Suppressor macrophage (primary cell): ENCODE data around the gene RTN4RL1.
"Not testable (repeated sequence)": the region's sequence is repeated elsewhere in the genome, so short reads cannot be mapped to it uniquely, and the experiment has no call there.

Experiments used
- DNase-seq, 4 experiments: peaks; one replicate each; pipeline ENCODE4 v3.0.0-alpha.2; 2020 to 2022

Gene RTN4RL1

DNA sequence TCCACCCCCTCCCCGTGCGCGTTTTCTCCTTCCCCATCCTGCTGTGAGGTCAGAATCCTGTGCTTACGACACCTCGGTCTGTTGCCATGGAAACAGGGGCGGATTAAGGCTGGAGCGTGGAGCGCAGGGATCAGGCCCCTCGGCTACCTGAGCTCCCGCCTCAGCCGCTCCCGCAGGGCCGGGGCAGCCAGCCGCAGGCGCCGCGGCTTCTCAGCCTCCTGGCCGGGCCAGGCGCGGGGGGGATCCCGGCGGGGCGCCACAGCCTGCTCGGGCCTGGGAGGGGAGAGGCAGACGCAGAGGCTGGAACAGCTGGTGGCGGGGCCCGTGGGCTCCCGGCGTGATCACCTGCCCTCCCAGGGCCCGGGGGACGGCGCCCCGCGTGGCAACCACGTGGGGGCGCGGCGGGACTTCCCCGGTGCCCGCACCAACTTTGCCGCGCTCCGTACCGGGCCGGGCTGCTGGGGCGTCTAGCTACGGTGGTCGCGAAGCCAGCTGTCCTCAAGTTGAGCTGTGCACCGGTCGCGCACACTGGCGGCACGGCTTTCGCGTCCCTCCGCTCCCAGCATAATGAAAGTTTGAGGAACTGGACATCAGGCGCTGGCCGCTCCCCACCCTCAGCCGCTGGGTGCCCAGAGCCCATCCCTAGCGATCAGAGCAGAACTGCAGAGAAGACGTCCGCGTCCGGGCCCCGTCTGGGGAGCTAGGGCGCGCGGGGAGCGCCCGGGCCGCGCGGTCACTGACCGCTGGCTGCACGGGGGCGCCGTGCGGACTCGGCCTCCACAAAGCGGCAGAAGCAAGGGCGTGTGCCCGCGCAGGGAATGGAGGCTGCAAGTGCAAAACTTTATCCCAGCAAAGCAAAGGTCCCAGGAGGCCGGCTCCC is 1.2 kb downstream of the RTN4RL1 start:
- peak; percentile 69 to 79 (median 77) for DNase-seq

DNA sequence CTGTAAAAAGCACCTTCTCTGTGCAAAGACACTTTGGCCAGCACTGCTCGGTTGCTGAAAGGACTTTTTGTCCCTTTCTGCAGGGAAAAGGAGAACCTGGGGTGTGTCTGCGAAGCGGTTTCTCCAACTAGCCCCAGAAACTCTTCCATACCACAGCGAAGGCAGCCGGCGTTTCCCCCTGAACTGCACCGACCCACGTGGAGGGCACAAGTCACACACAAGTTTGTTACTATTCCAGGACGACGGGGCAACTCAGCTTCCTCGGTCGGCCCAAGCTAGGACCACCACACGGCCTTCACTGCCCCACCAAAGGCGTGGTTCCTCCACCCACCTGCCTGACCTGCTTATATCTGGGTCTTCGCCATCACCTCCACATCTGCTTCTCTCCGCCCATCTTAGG is 1.9 kb downstream of the RTN4RL1 start:
- DNase-seq, result peak in 1 of 4 experiments; percentile 14

DNA sequence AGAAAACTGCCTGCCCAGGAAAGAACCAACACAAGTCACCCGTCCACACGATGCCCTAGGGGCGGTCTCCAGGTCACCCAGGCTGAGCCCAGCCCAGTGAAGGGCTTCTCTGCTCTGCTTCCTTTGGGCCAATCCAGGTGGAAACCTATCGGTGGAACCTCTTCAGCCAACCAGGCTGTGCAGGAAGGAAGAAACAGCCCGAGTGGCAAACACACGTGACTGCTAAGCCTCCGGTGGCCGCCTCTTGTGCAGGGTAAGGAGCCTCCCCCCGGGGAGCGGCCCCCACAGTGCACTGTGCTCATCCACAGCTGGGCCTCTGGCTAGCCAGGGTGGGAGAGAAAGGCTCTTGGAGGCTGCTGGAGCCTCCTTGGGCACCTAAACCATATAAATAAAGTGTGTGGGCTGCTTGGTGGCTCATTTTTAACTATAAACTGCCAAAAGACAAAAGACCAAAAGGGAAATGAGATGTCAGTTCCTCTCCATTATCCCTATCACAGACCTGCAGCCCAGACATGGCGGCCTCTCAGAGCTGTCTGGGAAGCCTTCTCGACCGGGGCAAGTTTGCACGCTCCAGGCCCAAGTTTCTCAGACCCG is 2.4 kb downstream of the RTN4RL1 start:
- no peak for DNase-seq

DNA sequence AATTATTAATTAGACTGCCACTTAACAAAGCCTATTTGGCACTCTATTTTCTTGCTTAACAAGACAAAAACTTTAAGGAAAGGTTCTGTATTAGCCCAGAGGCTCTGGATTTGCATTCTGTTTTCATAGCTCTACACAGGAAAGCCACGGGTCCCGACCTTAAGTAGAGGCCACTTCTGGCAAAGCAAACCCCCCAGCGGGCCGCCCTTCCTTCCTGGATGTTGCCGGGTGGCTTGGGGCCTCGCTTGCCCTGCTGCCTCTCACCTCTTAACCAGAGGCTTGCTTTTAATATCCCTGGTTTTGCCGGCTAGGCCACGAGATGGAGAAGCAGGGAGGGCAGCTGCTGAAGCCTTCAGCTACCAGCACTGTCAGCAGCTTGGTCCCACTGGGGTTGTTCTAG is 4.4 kb downstream of the RTN4RL1 start:
- no peak for DNase-seq

DNA sequence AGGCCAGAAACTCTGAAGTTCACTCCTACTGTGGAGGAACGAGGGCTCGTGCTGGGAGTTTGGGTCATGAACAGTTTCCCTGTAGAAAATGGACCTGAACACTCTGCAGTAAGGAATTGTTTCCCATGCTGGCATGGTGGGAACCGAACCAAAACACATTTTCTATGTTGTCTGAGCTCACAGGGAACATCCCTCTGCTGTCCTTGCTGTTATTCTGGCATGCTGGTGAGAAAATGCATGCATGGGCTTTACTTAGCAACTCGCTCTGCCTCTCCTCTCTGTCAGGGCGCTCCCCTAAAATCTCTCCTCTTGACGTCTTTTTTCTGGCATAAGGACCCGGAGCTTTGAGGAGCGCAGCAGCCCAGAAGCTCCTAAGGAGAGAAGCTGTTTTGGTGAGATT is 5.4 kb downstream of the RTN4RL1 start:
- DNase-seq, result no peak

DNA sequence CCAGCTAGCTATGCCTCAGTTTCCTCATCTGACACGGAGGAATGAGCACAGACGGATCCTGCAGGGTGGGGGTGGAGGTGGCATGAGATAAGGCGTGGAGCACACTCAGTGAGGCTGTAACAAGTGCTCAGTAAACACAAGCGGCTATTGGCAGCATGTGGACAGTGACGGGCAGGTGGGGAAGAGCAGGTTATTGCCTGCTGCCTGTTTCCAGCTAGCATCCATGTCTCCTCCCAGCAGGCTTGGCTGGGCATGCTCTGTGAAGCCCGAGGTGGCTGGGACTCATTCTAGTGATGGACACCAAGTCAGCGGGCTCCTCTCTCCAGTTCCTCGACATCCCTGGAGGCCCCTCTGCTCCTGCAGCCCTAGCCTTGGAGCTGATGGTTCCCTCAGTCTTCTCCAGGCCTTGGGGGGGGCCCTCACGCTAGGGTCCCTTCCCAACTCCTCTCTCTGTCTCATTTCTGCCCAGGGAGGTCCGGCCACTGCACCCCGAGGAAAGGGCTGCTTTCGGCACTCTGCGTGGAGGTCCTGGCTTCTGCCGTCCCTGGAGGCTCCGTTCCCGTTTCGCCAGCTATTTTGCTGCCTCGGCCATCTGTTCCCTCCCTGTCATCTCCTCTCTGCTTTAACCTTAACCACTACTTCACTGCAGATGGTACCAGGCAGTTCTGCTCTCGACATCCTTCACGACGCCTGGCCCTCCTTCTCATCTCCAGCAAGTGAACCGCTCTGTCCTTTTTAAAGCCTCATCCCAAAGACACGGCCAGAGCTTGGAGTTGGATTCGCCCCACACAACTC is 6.2 kb downstream of the RTN4RL1 start:
- no peak for DNase-seq

DNA sequence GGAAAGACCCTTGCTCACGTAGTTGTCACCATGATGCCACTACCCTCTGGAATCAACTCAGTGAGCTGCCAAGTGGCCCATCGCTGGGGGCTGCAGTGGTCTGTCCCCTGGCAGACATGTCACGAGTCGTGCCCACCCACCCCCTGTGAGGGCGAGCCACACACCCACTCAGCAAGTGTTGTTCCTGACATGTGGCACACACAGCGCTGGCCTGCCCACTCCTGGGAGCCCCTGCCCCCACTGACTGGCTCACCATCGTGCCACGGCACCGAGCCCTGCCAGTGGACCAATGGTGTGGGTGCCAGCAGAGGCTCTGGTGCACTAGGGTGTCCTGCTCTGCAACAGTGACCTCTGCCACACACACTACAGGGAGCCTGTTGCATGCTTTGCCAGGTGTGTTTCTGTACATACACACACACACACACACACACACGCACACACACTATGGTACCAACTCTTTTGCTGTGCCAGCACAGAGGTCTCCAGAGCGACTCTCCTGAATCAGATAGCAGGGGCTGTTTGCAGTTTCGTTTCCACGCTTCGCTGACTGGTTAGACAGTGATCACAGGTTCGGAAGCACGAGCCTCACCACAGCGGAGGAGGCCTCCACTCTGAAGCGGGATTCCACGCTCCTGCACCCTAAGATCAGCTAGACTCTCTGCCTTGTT is 7.7 kb downstream of the RTN4RL1 start:
- no peak for DNase-seq

DNA sequence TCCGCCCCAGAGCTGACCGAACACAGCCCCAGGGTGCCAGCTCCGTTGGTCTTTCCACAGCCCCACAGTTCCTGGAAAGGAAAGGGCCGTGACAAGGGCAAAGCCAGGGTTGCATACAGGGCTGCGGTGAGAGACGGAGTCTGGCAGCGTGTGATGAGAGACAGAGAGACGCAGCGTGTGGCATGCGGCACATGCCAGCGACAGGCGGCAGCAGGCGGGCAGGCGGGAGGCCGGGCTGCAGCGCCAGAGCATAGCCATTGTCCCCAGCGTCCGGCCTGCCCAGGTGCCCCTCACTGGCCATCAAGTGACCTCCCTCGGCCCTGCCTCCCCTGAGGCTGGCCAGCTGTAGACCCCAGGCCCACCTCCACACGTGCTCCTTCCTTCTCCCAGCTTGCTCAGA is 8.6 kb downstream of the RTN4RL1 start:
- no peak for DNase-seq

DNA sequence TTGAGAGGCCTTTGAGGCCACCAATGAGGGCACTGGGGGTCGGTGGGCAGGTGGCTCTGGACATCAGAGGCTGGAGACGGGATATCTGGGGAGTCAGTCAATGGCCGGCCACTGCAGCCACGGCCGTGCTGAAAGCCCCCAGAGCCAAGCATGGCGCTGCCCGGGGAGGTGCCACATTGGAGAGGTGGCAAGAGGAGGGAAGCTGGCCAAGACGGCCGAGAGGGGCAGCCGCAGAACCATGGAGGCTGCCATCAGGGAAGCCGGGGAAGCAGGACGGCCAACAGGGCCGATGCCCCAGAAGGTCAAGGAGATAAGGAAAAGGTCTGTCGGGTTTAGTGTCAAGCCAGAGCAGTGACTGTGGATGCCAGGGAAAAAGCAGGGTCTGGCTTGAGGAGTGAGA is 9.8 kb downstream of the RTN4RL1 start:
- DNase-seq, result no peak

DNA sequence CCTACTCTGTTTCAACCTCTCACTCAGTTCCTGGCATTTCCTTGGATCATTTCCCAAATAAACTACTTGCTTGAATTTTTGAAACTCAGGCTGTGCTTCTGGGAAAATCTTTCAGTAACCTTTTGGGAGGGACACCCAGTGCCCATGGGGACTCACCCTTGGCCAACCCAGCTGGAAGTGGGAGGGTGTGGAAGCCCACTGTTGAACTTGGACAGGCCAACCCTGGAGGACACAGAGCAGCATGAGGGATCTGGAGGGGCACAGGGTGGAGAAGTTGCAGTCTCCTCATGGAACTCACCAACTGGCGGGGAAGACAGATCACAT is 11.2 kb downstream of the RTN4RL1 start:
- DNase-seq, result no peak

DNA sequence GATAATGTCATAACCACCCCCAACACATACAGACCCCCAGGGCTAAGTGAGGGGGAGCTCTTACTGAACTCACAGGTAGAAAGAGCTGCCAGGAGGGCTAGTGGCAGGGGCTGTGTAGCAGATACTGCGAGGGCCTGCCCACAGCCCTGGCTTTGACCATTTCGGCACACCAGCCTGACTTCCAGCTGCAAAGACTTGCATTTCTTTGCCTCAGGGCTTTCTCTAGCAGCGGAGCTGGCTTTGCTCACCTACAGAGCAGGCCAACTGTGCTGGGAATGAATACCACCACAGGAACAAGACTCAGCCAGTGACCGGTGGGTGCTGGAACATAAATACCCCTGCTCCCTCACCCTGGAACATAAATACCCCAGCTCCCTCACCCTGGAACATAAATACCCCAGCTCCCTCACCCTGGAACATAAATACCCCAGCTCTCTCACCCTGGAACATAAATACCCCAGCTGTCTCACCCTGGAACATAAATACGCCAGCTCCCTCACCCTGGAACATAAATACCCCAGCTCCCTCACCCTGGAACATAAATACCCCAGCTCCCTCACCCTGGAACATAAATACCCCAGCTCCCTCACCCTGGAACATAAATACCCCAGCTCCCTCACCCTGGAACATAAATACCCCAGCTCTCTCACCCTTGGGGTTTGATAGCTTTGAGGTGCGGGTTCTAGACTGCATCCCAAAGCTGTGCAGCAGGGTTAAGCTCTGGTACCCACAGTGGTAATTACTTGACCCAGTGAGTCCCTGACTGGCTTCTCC is 11.7 kb downstream of the RTN4RL1 start:
- DNase-seq, result not testable (repeated sequence)

DNA sequence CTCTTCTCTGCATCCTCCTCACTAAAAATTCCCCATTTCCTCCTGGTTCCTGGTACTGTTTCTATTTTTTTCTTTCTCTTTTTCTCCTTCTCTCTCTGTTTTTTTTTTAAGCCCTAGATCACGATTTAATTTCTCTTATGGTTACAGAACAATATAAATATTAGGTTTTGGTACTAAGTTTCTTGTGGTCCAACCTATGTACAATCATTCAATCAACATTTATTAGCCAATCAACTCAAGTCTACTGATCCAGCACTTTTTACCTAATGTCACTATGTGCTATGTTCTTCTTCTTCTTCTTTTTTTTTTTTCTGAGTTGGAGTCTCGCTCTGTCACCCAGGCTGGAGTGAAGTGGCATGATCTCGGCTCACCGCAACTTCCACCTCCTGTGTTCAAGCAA is 12.6 kb downstream of the RTN4RL1 start:
- no peak for DNase-seq

DNA sequence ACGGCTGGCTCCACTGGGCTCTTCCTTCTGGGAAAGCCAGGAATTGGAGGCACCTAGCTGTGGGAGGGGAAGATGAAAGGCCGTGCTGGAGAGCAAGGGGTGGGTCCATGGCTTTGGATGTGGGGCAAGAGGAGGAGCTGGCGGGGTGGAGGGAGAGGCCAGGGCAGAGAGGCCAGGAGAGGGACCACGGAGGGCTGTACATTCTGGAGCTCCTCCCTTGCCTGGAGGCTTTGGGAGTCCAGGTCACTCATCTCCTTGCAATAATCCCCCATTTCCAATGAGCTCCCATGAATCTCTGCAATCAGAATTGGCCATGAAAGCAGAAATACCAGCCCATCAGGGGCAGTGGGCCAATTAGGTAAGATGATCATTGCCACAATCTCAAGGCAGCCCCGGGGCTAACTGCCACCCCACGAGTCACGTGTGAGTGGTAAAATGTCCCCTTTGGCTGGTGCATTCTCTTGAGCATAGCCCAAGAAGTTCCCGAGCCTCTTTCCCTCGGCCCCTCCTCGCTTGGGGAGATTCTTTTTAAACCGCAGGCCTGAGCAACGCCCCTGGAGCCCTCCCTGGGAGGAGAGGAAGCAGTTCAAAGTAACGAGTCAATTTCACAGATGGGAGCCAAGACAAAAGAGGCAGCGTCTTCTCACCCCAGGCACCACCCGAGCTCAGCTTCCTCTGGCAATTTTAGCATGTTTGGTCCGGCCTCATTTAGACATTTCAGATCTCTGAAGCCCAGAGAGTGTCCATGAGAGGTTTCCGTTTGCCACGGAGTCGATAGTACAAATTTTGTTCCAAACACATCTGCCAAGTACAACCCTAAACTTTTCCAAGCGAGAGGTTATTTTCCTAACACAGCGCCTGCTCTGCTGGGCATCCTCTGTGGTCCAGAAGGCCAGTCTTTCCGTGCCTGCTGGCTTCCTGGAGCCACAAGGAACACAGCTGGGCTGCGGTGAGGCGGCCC is 13.4 kb downstream of the RTN4RL1 start:
- peak in 1 of 4 experiments; percentile 10 for DNase-seq

DNA sequence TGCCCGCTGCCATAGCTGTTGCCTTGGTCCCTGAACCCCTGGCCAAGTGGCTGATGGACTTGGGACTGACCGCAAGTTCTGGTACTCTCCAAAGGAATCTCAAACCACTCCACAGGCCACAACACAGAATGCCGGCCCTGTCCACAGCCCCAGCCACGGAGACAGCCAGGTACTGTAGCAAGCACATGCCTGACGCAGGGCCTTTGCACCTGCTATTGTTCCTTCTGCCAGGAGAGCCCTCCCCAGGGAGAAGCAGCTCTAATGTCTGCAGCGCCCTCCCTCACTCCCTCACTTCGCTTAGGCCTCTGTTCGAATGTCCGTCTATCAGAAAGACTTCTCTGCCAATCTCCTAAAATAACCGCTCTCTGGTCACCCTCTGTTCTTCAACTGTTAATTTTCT is 15.4 kb downstream of the RTN4RL1 start:
- DNase-seq, result no peak

DNA sequence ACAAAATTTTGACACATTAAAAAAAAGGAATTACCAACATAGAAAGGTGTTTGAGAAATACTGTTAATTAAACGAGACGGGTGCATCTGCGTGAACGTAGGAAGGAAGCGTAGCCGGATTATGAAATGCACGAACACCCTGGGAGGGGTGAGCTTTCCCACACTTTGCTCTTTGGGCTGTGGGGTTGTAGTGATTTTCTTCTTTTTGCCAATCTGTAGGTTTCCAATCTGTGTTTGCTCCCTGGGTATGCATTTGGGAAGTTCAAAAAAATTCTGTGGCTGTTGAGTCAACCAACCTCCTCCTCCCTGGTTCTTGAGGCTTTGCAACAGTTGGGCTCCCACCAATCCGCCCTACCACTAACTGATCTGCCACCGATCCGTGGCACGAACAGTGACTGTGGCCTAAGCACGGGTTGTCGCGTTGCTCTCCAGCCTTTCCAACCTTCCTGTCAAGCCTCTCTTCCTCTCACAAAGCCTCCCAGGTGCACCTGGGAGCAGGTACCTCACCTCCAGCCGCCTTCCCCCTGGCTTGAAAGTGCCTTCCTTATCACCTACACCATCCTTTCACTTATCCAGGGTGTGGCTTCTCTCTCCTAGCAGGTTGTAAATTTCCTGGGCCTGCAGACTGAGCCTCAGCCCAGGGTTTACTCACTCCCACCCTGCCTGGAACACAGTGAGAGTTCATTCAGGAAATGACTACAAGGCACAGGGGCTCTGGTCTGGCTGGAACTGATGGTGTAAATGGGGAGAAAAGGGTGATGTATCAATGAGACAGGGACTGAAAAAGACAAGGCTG is 16.6 kb downstream of the RTN4RL1 start:
- peak in 2 of 4 experiments; percentile 11 to 15 for DNase-seq

DNA sequence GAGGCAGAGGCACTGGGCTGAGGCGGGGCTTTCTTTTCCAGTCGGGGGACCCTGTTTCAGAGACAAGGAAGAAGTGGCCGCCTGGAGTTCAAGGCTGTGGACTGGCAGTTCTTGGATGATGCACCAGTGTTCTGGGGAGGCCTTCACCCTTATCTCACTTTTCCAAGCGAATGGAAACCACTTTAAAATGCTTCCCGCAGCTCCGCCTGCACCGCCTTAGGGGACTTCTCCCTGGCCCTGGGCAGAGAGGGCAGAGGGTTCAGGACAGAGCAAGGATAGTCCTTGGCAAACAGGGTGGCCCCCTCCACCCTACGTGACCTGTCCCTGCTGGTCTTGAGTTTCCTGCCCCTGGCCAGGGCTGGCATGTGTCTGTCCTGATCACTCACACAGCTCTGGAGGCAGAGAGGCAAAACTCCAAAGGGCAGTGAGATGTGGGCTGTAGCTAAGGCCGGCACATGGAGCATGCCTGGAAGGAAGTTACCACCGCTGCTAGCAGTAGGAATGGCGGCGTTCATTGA is 20.6 kb downstream of the RTN4RL1 start:
- no peak for DNase-seq

DNA sequence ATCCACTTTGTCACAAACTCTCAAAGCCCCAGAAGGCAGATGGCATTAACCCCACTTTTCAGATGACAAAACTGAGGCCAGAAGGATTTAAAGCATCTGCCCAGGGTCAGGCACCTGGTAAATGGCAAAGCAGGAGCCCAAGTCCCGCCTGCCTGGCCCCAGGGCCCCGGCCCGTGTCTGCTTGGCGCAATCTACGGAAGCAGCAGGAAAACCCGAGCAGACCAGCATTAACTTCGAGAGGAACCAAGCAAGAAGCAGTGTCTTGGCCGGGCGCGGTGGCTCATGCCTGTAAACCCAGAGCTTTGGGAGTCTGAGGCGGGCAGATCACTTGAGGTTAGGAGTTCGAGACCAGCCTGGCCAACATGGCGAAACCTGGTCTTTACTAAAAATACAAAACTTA is 21.6 kb downstream of the RTN4RL1 start:
- no peak for DNase-seq

DNA sequence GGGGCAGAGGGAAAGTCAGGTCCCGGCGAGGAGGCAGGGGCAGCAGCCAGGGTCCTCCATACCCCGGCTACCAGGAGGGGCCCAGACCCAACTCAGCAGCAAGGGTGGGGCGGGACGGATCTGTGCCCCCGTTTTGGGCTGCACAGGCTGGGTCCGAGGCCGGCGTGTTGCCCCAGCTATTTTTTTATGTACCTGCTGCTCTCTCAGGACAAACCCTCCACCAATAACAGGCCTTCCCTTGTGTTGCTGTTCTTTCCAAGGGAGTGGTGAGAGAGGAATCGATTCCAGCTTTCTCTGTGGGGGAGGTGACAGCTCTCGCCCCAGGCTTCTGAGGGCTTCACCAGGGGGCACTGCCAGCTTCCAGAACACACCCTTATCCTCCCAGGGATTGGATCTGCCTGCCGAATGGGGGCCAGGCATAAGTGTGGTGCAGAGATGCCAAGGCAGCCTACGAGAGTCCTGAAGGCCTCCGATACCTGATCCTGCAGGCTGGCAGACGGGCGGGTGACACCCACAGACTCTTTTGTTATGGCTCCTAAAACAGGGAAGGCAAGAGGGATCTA is 22.3 kb downstream of the RTN4RL1 start:
- DNase-seq, result no peak

DNA sequence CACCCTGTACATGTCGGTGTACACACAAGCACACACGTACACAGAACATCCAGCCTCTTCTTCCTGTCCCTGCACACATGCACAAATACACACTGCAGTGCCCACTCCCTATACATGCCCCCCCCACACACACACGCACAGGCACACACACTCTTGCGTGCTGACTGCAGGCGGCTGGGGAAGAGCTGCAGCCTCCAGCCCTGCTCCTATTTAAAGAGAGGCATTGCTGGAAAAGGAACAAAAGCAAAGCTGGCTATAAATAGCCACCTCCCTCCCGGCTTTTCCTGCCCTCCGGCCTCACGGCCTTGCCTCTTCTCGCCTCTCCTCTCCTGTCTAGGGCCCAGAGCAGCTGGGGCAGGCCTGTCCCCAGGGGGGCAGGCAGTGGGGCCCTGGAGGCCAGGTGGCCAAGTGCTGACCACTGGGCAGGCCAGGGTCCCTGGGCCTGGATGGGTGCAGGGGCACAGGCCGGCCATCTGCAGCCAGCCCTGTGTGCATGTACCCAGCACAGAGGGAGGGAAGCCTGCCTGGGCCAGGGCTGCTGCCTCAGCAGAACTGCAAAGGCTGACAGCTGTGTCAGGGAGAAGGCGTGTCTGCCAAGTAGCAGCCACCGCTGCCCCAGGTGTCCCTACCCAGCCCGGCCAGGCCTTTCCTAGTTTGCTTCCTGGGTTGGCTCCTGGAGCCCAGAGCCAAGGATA is 25.4 kb downstream of the RTN4RL1 start:
- DNase-seq, result peak in 3 of 4 experiments; percentile 31 to 49 (median 40)
